Type B pancreatic cell (in vitro differentiated cells): ENCODE measurements around the gene RELL2. TPM values are rescaled to one million over a fixed set of nuclear protein-coding genes. Genes with fewer than 3 reads are reported as not detected.

ENCODE experiments used
- DNase-seq: peaks from one replicate; pipeline ENCODE4 v3.0.0; 2021; ENCODE audit warnings: mixed read lengths; ENCODE audit not compliant: unreplicated experiment; ENCODE audit errors: extremely low spot score
- H3K27ac Mint-ChIP-seq: 2 replicates; pipeline ENCODE4 v1.8.0; 2021; ENCODE audit warnings: mild to moderate bottlenecking, mixed read lengths
- H3K27me3 Mint-ChIP-seq: 2 replicates; pipeline ENCODE4 v1.8.0; 2021; ENCODE audit warnings: mixed read lengths
- H3K36me3 Mint-ChIP-seq: 2 replicates; pipeline ENCODE4 v1.8.0; 2021; ENCODE audit warnings: mixed read lengths
- H3K4me1 Mint-ChIP-seq: one replicate; pipeline ENCODE4 v1.8.0; 2021; ENCODE audit warnings: mixed read lengths; ENCODE audit not compliant: unreplicated experiment
- H3K4me3 Mint-ChIP-seq: 2 replicates; pipeline ENCODE4 v1.8.0; 2021; ENCODE audit warnings: mild to moderate bottlenecking, mixed read lengths
- H3K9me3 Mint-ChIP-seq: 2 replicates; pipeline ENCODE4 v1.8.0; 2021; ENCODE audit warnings: mixed read lengths
- total RNA-seq: library from RNA; stranded (reverse); gene quantifications from 2 replicates; pipeline ENCODE4 v1.2.1, GENCODE V29; 2021; ENCODE audit warnings: low replicate concordance
- TF ChIP-seq, protein P1 (sequence below): fragments of 200-600 bp; sonication (generic); conservative IDR thresholded peaks from 2 replicates; pipeline ENCODE4 v1.5.0; 2021; ENCODE audit warnings: antibody characterized with exemption, mild to moderate bottlenecking

RELL2 gene
- total RNA-seq, 1 donor from 2014 or later: 8.1 TPM

DNA sequence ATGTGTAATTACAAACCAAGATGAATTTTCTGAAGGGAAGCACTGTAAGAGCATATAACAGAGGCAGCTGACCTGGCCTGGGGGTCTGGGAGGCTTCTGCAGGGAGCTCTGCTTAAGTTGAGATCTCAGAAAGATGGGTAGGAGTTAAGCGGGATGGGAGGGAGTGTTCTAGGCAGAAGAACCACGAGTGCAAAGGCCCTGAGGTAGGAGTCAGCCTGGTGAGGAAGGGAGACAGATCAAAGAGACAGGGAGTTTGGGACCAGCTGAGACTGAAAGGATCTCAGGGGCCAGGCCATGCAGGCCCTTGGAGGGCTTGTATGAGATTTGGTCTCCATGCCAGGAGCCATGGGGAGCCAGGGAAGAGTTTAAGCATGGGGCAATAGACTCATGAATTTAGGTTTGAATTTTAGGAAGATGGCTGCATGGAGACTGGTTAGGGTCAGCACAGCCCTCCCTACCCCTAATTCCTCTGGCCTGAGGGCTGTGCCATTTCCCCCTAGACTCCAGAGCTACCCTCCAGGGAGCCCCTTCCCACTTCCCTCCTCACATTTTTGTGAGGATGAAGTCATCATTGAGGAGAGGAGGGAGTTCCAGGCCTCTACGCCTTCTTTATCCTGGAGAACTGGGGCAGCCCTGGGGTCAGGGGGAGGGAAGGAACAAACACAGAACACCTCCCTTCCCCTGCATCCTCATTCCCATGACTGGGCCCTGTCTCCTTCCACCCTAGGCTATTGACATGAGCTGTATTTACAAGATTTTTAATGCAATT lies 50.0 kb downstream of the RELL2 start:
- Mint-ChIP-seq H3K9me3 (no peaks in the 10 kb centered on the region), H3K27me3 (peaks cover 31% of the 10 kb centered on the region), H3K27ac (no peak overlapping the region), H3K36me3 (no peaks in the 10 kb centered on the region), H3K4me1 (peaks cover 4% of the 10 kb centered on the region), H3K4me3 (no peak overlapping the region)
- TF ChIP-seq, protein P1, sequence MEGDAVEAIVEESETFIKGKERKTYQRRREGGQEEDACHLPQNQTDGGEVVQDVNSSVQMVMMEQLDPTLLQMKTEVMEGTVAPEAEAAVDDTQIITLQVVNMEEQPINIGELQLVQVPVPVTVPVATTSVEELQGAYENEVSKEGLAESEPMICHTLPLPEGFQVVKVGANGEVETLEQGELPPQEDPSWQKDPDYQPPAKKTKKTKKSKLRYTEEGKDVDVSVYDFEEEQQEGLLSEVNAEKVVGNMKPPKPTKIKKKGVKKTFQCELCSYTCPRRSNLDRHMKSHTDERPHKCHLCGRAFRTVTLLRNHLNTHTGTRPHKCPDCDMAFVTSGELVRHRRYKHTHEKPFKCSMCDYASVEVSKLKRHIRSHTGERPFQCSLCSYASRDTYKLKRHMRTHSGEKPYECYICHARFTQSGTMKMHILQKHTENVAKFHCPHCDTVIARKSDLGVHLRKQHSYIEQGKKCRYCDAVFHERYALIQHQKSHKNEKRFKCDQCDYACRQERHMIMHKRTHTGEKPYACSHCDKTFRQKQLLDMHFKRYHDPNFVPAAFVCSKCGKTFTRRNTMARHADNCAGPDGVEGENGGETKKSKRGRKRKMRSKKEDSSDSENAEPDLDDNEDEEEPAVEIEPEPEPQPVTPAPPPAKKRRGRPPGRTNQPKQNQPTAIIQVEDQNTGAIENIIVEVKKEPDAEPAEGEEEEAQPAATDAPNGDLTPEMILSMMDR: no peak
- DNase-seq: no peak

Other genes starting within 250 kb of the RELL2 start
- gene PCDHGB4, start 249.3 kb upstream of the RELL2 start, total RNA-seq: 13.0 and 15.6 TPM in 2 replicates
- gene PCDHGA8, start 244.4 kb upstream of the RELL2 start, total RNA-seq: 1.3 and 2.1 TPM in 2 replicates
- gene PCDHGB5, start 239.1 kb upstream of the RELL2 start, total RNA-seq: 2.6 and 8.1 TPM in 2 replicates
- gene PCDHGA9, start 234.2 kb upstream of the RELL2 start, total RNA-seq: 0.97 and 2.2 TPM in 2 replicates
- 4.9 and 39.4 TPM in 2 replicates for gene PCDHGB6, start 229.0 kb upstream of the RELL2 start, total RNA-seq
- 9.8 and 18.5 TPM in 2 replicates for gene PCDHGA10, start 224.0 kb upstream of the RELL2 start, total RNA-seq
- gene PCDHGB7, start 219.3 kb upstream of the RELL2 start, total RNA-seq: 4.4 and 8.5 TPM in 2 replicates
- 2.6 TPM in 2 replicates for gene PCDHGA11, start 215.9 kb upstream of the RELL2 start, total RNA-seq
- 1.2 and 1.7 TPM in 2 replicates for gene PCDHGA12, start 206.5 kb upstream of the RELL2 start, total RNA-seq
- 11.0 and 60.3 TPM in 2 replicates for gene PCDHGC3, start 161.0 kb upstream of the RELL2 start, total RNA-seq
- 0.38 and 4.0 TPM in 2 replicates for gene PCDHGC4, start 152.0 kb upstream of the RELL2 start, total RNA-seq
- 0.45 and 1.9 TPM in 2 replicates for gene PCDHGC5, start 147.9 kb upstream of the RELL2 start, total RNA-seq
- gene DIAPH1, start 18.0 kb upstream of the RELL2 start, total RNA-seq: 79.6 and 103 TPM in 2 replicates
- 65.8 and 87.8 TPM in 2 replicates for gene HDAC3, start 148 bp upstream of the RELL2 start, total RNA-seq
- 28.5 and 29.4 TPM in 2 replicates for gene FCHSD1, start 14.4 kb downstream of the RELL2 start, total RNA-seq
- 8.4 and 10.2 TPM in 2 replicates for gene ARAP3, start 45.2 kb downstream of the RELL2 start, total RNA-seq
- 22.8 and 41.7 TPM in 2 replicates for gene PCDH1, start 241.4 kb downstream of the RELL2 start, total RNA-seq